OCI-LY7 (cell line): Measurements from ENCODE around the gene ZNF445.

Source experiments
- EZH2phosphoT487 ChIP-seq: fragments of 200-600 bp; sonication (generic); IDR thresholded peaks from 2 replicates; pipeline ENCODE4 v1.6.1; 2018; ENCODE audit warnings: low read depth, borderline replicate concordance, mild to moderate bottlenecking, mixed run types, antibody characterized with exemption, low read length, moderate library complexity, mixed read lengths
- TF ChIP-seq, protein P1 (sequence below): fragments of 200-600 bp; sonication (generic); conservative IDR thresholded peaks from 2 replicates; pipeline ENCODE4 v1.5.1; 2014; ENCODE audit warnings: mild to moderate bottlenecking, antibody characterized with exemption, low read length, moderate library complexity, mixed read lengths

DNA sequence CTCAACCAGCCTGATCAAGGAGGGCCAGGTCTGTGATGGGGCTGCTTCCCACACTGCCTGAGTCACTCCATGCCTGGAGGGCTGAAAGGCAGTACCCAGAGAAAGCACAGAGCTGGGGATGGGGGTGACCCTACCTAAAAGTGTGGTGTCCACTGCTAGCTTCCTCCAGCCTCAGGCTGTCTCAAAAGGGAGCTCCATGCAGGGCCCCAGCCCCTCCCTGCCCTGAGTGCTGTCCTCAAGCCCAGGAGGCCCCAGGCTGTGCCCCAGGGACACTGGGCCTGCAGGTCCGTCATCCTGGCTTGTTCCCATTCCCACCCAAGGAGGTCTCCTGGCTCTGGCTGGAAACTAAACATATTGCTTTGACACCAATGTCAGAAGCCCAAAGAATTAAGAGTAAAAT, 56.8 kb downstream of the ZNF445 start:
- TF ChIP-seq, protein P1, sequence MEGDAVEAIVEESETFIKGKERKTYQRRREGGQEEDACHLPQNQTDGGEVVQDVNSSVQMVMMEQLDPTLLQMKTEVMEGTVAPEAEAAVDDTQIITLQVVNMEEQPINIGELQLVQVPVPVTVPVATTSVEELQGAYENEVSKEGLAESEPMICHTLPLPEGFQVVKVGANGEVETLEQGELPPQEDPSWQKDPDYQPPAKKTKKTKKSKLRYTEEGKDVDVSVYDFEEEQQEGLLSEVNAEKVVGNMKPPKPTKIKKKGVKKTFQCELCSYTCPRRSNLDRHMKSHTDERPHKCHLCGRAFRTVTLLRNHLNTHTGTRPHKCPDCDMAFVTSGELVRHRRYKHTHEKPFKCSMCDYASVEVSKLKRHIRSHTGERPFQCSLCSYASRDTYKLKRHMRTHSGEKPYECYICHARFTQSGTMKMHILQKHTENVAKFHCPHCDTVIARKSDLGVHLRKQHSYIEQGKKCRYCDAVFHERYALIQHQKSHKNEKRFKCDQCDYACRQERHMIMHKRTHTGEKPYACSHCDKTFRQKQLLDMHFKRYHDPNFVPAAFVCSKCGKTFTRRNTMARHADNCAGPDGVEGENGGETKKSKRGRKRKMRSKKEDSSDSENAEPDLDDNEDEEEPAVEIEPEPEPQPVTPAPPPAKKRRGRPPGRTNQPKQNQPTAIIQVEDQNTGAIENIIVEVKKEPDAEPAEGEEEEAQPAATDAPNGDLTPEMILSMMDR, result no peak
- TF ChIP-seq EZH2phosphoT487, result no peak
